Measurements from ENCODE around the gene NXN. TPM values are rescaled to one million over a fixed set of nuclear protein-coding genes. Genes with fewer than 3 reads are reported as not detected.
"Not testable (repeated sequence)": the region's sequence is repeated elsewhere in the genome, so short reads cannot be mapped to it uniquely, and the experiment has no call there.

The NXN gene
- total RNA-seq, 1 donor from 2014 or later: 0.31 TPM

DNA sequence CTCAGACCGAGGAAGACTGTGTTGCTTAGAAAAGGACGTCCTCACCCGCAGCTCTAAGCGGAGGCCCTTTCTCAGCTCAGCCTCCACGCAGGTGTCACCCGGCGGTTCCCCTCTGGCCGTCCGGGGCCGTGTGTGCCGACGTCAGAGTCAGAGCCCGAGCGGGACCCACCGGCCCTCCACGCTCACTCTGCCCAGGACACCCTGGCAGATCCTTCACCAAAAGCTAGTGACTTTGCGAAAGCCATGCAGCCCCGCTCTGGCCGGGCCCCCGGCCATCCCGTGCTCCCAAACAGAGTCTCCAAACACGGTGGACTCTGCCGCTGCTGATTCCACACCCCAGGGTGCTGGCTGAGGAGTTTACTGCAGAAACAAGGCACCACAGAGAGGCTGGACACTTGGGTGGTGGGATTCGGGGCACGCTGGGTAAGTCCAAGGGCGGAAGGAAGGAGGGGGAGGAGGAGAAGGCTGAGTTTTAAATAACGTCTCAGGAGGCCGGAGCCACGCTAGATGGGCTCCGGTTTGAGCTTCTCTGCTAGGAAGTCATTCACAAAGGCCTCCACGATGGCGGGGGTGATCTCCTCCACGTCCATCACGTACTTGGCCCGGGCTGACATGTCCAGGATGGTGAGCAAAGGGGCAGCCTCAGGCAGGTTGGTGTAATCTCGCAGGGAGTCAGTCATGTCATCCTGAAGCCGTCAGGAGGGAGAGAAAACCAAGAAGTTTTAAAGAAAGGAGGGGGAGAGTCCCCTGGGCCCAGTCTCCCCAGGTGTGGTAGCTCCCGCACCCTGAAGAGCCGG is 178.9 kb downstream of the NXN start:
- DNase-seq (ENCODE audit: low spot score): no peak
- Mint-ChIP-seq H3K27ac (no peak overlapping the region), H3K9me3 (no peaks in the 10 kb centered on the region), H3K27me3 (ENCODE audit: insufficient read depth) (no peaks in the 10 kb centered on the region), H3K4me1 (ENCODE audit: low read depth) (no peaks in the 10 kb centered on the region), H3K36me3 (ENCODE audit: low read depth) (no peaks in the 10 kb centered on the region), H3K4me3 (no peak overlapping the region)
- intact Hi-C loops (cut with micrococcal nuclease): no loop called here

DNA sequence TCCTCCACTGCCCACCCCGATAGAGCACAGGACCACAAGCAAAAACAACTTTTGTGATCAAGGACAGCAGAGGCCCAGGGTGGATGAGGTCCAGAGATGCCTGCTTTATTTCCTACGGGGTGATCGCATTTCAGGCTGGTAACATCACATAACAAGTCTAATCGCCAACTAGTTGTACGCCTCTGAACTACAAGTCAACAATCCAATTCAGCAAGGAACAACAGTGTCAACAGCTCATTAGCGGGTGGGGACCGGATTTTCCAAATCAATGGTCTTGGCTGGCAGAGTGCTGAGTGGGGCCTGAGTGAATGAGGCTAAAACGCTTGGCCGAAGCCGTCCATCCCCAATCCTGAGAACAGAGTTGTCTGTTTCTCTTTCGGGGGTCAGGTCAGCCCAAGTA is 180.3 kb downstream of the NXN start:
- intact Hi-C loops (cut with micrococcal nuclease): no loop called here
- no peak for DNase-seq (ENCODE audit: low spot score)
- H3K4me1 Mint-ChIP-seq (ENCODE audit: low read depth): peaks cover 6% of the 10 kb centered on the region
- no peak overlapping the region for H3K27ac Mint-ChIP-seq
- H3K9me3 Mint-ChIP-seq: no peaks in the 10 kb centered on the region
- no peak overlapping the region for H3K4me3 Mint-ChIP-seq
- H3K36me3 Mint-ChIP-seq (ENCODE audit: low read depth): no peaks in the 10 kb centered on the region
- H3K27me3 Mint-ChIP-seq (ENCODE audit: insufficient read depth): no peaks in the 10 kb centered on the region

DNA sequence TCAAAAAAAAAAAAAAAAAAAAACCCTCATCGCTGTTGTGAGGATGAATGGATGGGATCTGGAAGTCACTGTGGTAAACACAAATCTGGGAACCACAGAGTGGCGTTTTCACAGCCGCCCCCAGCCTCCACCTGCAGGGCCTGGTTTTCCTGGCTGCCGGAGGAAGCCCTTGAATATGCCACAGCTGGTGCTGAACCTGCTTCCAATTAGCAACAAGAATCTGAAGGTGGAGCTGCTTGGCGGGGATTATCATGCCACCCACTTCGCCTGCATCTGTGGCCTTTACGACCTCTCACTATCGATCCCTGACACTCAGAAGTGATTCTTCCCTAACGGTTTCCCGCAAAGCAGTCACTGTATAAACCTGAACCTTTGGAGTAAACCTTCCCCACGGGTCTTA is 181.3 kb downstream of the NXN start:
- H3K9me3 Mint-ChIP-seq: no peaks in the 10 kb centered on the region
- intact Hi-C loops (cut with micrococcal nuclease): no loop called here
- no peaks in the 10 kb centered on the region for H3K27me3 Mint-ChIP-seq (ENCODE audit: insufficient read depth)
- H3K36me3 Mint-ChIP-seq (ENCODE audit: low read depth): peaks cover 2% of the 10 kb centered on the region
- no peak overlapping the region for H3K27ac Mint-ChIP-seq
- DNase-seq (ENCODE audit: low spot score): no peak
- H3K4me1 Mint-ChIP-seq (ENCODE audit: low read depth): peaks cover 6% of the 10 kb centered on the region
- no peak overlapping the region for H3K4me3 Mint-ChIP-seq

DNA sequence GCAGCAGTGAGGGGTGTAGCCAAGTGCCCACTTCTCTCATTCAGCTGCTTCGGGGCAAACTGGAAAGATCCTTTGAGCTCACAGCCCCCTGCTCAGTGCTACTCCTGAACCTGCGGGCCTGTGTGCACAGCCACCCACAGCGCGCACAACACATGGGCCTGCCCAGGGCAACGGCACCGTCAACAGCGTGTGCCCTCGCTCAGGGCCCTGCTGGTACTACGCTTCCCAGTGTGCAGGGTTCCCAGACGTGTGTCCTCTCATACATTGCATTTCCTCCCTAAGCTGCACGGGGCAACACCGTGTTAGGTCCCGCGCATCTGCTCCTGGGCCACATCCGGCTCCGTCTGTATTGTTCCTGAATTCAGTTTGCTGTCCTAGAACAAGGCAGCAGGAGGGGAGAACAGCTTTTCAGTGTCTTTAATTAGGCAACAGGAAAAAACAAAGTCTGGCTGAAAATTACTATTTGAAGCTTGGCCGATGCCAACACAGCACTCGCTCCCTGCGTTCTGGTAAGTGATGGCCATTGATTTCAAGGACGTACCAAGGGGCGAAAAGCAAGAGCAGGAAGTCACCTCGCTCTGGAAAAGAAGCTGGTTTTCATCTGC is 182.2 kb downstream of the NXN start:
- Mint-ChIP-seq H3K4me3 (no peak overlapping the region), H3K27me3 (ENCODE audit: insufficient read depth) (no peaks in the 10 kb centered on the region), H3K36me3 (ENCODE audit: low read depth) (peaks cover 4% of the 10 kb centered on the region), H3K4me1 (ENCODE audit: low read depth) (peaks cover 6% of the 10 kb centered on the region), H3K27ac (no peak overlapping the region), H3K9me3 (no peaks in the 10 kb centered on the region)
- intact Hi-C loops (cut with micrococcal nuclease): no loop called here
- DNase-seq (ENCODE audit: low spot score): no peak

DNA sequence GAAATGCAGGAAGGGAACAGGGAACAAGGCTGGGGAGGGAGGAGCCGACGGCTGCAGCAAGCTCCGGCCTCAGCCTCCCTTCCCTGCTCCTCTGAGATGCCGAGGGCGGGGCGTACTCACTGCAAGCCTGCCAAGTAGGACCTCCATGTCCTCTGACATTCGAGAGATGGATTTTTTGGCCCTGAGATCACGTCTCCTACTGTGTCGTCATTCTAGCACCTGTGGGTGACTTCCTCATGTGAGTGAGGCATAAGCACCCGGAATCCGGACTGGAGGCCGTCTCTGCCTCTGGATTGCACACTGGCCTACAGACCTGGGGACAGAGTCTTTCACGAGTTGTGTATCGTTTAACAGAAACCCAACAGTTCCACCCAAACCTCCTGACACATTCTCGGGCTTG is 183.0 kb downstream of the NXN start:
- Mint-ChIP-seq H3K4me1 (ENCODE audit: low read depth) (peaks cover 6% of the 10 kb centered on the region), H3K27ac (no peak overlapping the region), H3K36me3 (ENCODE audit: low read depth) (peaks cover 4% of the 10 kb centered on the region), H3K4me3 (no peak overlapping the region), H3K27me3 (ENCODE audit: insufficient read depth) (no peaks in the 10 kb centered on the region), H3K9me3 (no peaks in the 10 kb centered on the region)
- intact Hi-C loops (cut with micrococcal nuclease): no loop called here
- DNase-seq (ENCODE audit: low spot score): no peak

DNA sequence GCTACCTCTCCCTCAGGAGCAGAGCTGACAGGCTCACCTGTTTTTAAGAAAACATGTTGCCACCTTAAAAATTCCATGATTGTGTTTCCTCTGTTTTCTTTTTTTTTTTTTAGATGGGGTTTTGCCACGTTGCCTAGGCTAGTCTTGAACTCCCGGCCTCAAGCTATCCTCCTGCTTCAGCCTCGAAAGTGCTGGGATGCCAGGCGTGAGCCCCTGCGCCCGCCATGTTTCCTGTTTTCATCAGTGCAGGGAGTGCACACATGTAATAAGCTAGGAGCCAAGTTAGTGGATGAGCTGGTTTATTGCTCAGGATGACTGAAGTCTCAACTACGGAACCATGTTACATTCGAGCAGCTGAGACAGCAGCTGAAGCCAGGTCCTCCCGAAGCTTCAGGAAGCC is 183.9 kb downstream of the NXN start:
- Mint-ChIP-seq H3K36me3 (ENCODE audit: low read depth) (peaks cover 11% of the 10 kb centered on the region), H3K4me3 (no peak overlapping the region), H3K27ac (no peak overlapping the region), H3K4me1 (ENCODE audit: low read depth) (peaks cover 6% of the 10 kb centered on the region), H3K27me3 (ENCODE audit: insufficient read depth) (no peaks in the 10 kb centered on the region), H3K9me3 (no peaks in the 10 kb centered on the region)
- DNase-seq (ENCODE audit: low spot score): no peak
- intact Hi-C loops (cut with micrococcal nuclease): loop anchor here (1.0 kb wide), 1 partner anchor 186 kb away; no protein-coding TSS in a partner anchor

DNA sequence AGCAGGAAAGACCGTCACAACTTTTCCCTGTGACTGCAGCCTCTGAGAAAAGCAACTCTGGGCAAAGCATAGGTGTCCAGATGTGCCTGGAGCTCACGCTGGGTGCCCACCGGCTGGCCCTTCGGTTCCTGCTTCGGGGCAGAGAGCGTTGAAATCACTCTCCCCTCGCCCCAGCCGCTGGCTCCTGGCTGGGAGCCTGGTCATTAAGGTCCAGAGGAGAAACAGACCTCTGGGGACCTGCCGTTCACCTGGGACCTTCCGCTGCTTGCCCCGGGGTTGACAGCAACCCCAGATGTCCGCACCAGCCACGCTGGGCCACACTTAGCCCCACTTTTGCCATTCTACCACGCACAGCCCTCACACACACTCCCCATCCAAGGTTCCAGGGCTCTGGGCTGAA is 184.3 kb downstream of the NXN start:
- H3K4me3 Mint-ChIP-seq: no peak overlapping the region
- no peaks in the 10 kb centered on the region for H3K27me3 Mint-ChIP-seq (ENCODE audit: insufficient read depth)
- no peak overlapping the region for H3K27ac Mint-ChIP-seq
- peaks cover 11% of the 10 kb centered on the region for H3K36me3 Mint-ChIP-seq (ENCODE audit: low read depth)
- H3K9me3 Mint-ChIP-seq: no peaks in the 10 kb centered on the region
- no peak for DNase-seq (ENCODE audit: low spot score)
- peaks cover 6% of the 10 kb centered on the region for H3K4me1 Mint-ChIP-seq (ENCODE audit: low read depth)
- intact Hi-C loops (cut with micrococcal nuclease): loop anchor here (1.0 kb wide), 1 partner anchor 186 kb away; no protein-coding TSS in a partner anchor

DNA sequence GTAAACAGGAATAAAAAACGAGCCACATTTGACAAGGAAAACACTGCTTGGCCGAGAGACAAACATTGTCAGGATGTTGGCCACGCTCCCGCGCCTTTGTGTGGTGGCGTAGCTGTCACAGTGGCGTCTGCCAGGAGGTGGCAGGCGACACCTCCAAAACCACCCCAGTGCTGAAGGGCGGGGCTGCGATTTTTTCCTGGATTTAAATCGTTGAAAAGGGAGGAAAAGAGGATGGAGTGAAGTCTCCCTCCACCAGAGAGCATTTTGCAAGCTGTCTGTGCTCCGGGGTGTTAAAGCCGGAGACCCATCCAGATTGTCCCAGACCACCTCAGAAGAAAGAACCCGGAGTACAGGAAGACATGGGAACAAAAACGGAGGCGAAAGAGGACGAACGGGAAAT is 184.7 kb downstream of the NXN start:
- peaks cover 6% of the 10 kb centered on the region for H3K4me1 Mint-ChIP-seq (ENCODE audit: low read depth)
- H3K27ac Mint-ChIP-seq: no peak overlapping the region
- H3K36me3 Mint-ChIP-seq (ENCODE audit: low read depth): peaks cover 11% of the 10 kb centered on the region
- peak; percentile 5 for DNase-seq (ENCODE audit: low spot score)
- H3K4me3 Mint-ChIP-seq: no peak overlapping the region
- H3K27me3 Mint-ChIP-seq (ENCODE audit: insufficient read depth): no peaks in the 10 kb centered on the region
- intact Hi-C loops (cut with micrococcal nuclease): loop anchor here (1.0 kb wide), 1 partner anchor 186 kb away; no protein-coding TSS in a partner anchor
- no peaks in the 10 kb centered on the region for H3K9me3 Mint-ChIP-seq

DNA sequence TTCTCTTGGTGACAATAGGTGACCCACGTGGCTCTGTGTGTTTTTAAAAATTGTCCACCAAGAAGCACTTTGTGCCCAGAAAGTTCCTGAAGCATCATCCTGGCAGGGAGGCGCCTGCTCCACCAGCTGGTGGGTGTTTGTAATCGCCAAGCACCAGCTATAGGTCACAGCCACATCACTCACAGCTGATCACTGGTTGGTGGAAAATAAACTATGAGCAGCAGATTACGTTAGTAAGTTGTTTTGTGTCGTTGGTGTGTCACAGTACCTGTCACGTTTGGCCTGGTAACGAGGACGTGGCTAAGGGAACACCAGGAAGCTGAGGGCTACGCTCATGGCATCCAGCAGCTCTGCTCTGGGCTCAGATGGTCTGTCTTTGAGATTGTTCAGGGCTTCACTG is 187.3 kb downstream of the NXN start:
- no peak for DNase-seq (ENCODE audit: low spot score)
- H3K27me3 Mint-ChIP-seq (ENCODE audit: insufficient read depth): no peaks in the 10 kb centered on the region
- no peak overlapping the region for H3K4me3 Mint-ChIP-seq
- H3K9me3 Mint-ChIP-seq: no peaks in the 10 kb centered on the region
- intact Hi-C loops (cut with micrococcal nuclease): loop anchor here (1.0 kb wide), 1 partner anchor 207 kb away; no protein-coding TSS in a partner anchor
- peaks cover 6% of the 10 kb centered on the region for H3K4me1 Mint-ChIP-seq (ENCODE audit: low read depth)
- H3K36me3 Mint-ChIP-seq (ENCODE audit: low read depth): peaks cover 13% of the 10 kb centered on the region
- H3K27ac Mint-ChIP-seq: no peak overlapping the region

DNA sequence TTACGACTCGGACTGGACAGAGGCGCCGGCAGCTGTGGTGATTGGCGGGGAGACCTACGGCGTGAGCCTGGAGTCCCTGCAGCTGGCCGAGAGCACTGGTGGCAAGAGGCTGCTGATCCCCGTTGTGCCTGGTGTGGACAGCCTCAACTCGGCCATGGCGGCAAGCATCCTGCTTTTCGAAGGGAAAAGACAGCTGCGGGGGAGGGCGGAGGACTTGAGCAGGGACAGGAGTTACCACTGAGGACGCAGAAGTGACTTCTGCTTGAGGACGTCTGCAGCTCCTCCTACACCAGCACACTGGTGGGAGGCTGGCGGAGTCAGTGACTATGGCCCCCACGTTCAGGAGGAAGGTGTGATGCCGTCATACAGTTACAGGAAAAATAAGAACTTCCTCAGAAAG is 187.7 kb downstream of the NXN start:
- peaks cover 6% of the 10 kb centered on the region for H3K4me1 Mint-ChIP-seq (ENCODE audit: low read depth)
- no peaks in the 10 kb centered on the region for H3K27me3 Mint-ChIP-seq (ENCODE audit: insufficient read depth)
- intact Hi-C loops (cut with micrococcal nuclease): loop anchor here (1.0 kb wide), 1 partner anchor 207 kb away; no protein-coding TSS in a partner anchor
- H3K4me3 Mint-ChIP-seq: no peak overlapping the region
- no peak overlapping the region for H3K27ac Mint-ChIP-seq
- DNase-seq (ENCODE audit: low spot score): no peak
- peaks cover 15% of the 10 kb centered on the region for H3K36me3 Mint-ChIP-seq (ENCODE audit: low read depth)
- H3K9me3 Mint-ChIP-seq: no peaks in the 10 kb centered on the region

DNA sequence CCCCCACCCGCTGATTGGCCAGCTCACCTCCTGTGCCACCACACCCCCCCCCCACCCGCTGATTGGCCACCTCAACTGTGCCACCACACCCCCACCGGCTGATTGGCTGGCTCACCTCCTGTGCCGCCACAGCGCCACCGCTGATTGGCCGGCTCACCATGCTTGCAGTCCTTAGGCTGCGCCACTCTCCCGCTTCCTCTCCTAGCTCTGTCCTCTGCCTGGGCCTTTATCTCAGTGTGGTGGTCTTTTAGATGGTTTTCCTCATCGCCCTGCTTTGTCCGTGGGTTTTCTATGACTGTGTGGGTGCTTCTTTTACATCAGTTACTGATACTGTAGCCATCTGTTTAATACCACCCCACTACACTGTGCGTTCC is 188.7 kb downstream of the NXN start:
- DNase-seq (ENCODE audit: low spot score); H3K4me3 Mint-ChIP-seq; H3K27ac Mint-ChIP-seq; H3K27me3 Mint-ChIP-seq (ENCODE audit: insufficient read depth); H3K4me1 Mint-ChIP-seq (ENCODE audit: low read depth); intact Hi-C loops (cut with micrococcal nuclease); H3K9me3 Mint-ChIP-seq: not testable (repeated sequence)
- peaks cover 18% of the 10 kb centered on the region for H3K36me3 Mint-ChIP-seq (ENCODE audit: low read depth)

DNA sequence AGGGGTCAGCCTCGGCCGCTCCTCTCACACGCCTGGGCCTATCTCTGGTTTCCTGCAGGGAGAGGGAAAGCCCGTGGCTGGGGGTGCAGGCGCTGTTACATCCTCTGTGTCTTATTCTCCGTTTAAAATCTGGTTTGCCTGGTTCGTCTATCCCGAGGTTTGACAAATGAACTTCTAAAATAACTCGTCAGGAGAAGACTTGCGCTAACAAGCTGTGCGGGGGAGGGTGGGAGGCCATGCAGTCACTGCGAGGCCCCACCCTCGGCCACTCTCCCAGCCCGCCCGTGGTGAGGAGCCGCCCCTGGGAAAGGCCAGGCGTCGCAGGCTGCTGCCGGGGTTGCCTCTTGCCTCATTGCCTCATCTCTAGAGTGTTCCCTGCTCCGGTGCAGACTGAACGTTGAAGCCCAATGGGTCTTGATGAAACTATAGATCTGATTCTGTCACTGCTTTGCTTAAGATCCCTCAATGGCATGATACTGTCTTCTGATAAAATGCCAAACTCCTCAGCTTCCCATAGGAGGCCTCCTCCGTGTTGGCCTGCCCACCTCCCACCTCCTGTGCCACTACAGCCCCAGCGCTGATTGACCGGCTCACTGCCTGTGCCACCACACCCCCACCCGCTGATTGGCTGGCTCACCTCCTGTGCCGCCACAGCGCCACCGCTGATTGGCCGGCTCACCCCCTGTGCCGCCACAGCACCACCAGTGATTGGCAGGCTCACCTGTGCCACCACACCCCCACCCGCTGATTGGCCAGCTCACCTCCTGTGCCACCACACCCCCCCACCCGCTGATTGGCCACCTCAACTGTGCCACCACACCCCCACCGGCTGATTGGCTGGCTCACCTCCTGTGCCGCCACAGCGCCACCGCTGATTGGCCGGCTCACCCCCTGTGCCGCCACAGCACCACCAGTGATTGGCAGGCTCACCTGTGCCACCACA is 189.4 kb downstream of the NXN start:
- H3K4me1 Mint-ChIP-seq (ENCODE audit: low read depth); intact Hi-C loops (cut with micrococcal nuclease); H3K9me3 Mint-ChIP-seq; H3K4me3 Mint-ChIP-seq; H3K27ac Mint-ChIP-seq; H3K27me3 Mint-ChIP-seq (ENCODE audit: insufficient read depth); DNase-seq (ENCODE audit: low spot score): not testable (repeated sequence)
- H3K36me3 Mint-ChIP-seq (ENCODE audit: low read depth): peaks cover 22% of the 10 kb centered on the region

Measured in activated T-helper 1 cell treated with anti-CD3 and anti-CD28 coated beads, Interleukin-12 subunit alpha, Interleukin-12 subunit beta, Interleukin-2, Interleukin-4 antibody, amounts not matched to agents 30 ng/mL and 10 ng/mL and 1 ng/mL, durations not matched to agents 14 hours and 24 hours and 36 hours (primary cell).